IPS DF 19.7 (cell line): Measurements from ENCODE around the gene SLC7A5.
"Not testable (repeated sequence)": the region's sequence is repeated elsewhere in the genome, so short reads cannot be mapped to it uniquely, and the experiment has no call there.

Experiments used
- DNase-seq: peaks from one replicate; pipeline ENCODE4 v3.0.0-alpha.2; 2013; ENCODE audit warnings: low read depth, low spot score

The SLC7A5 gene

DNA sequence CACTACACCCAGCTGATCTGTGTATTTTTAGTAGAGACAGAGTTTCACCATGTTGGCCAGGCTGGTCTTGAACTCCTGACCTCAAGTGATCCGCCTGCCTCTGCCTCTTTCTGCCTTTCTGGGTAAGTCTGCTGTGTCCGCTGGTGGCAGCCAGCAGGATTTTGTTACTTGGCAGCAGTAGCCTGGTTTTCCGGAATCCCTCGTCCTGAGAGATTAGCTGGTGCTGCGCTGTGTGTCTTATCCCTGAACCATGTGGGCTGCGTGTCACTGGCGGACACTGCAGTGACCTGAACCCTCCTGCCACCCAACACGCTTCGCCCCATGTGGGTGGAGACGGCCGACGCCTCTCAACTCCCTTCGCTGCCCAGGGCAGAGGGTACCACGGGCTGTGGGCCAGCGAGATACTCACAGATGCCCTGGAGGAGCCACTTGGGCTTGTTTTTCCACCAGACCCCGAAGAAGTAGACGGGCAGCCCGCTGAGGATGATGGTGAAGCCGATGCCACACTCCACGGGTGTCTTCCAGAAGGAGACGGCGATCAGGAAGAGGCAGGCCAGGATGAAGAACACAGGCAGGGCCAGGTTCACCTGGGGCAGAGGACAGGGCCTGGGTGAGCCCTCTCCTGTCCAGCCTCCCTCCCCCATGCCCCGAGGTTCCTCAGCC, 35.2 kb downstream of the SLC7A5 start:
- DNase-seq, result no peak

DNA sequence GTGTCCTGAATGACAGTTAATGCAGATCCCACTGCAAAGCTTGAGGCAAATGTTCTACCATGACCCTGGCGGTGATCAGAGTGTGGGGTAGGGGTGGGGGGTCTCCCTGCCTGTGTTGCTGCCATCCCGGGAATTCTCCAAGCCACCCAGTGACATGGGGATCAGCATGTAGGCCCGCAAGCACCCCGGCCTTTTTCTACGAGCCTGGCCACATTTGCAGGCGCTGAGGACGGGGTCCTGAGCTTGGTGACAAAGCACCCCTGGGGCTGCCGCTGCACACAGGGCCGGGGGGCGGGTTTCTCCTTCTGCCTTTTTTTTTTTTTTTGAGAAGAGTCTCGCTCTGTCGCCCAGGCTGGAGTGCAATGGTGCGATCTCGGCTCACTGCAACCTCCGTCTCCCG, 35.8 kb downstream of the SLC7A5 start:
- DNase-seq, result no peak

DNA sequence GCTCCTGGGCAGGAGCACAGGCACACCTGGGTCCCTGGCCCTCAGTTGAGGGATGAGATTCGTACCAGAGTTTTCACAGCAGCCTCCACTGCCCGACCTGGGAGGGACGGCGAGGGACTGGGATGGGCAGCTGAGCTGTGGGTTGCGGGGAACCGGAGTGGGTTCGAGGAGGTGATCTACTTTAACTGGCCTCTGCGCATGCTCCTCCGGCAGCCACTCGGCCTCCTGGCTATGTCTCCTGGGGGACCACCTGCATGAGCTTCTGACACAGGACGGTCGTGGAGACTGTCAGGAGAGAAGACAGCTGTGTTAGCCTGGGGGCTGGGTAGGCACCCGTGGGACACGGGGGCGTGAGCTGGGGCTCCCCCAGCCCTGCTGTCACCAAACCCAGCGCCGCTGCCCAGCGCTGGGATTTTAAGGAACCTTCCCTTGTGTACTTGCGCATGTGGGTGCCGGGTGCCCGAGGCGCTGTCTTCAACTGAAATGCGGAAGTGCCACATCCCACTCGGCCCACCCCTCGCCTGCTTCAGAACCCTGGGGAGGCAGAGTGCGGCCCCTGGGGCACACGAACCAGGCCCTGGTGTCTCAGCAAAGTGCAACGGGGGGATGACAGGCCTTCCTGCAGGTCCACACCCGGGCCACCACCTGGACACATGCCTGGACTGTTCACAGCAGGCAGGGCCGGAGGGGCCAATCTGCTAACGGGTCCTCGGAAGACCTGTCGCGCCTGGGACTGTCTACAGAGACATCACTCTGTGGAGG, 36.4 kb downstream of the SLC7A5 start:
- no peak for DNase-seq

DNA sequence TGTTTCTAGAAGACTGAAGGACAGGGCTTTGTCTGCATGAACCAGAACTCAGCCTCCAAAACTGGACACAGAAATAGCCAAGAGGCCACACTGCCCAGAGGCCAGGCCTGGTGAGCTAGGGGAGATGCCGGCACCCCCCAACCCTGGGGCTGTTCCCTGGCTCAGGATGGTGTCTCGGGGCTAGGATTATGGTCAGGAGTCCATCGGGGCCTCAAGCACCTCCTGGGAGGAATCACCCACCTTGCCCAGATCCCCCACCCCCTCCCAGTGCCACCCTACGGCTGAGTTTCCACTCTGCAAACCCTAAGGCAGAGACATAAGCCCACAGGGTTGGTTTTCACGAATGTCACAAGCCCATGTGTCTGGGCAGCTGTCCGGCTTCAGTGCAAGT, 37.2 kb downstream of the SLC7A5 start:
- DNase-seq, result no peak

DNA sequence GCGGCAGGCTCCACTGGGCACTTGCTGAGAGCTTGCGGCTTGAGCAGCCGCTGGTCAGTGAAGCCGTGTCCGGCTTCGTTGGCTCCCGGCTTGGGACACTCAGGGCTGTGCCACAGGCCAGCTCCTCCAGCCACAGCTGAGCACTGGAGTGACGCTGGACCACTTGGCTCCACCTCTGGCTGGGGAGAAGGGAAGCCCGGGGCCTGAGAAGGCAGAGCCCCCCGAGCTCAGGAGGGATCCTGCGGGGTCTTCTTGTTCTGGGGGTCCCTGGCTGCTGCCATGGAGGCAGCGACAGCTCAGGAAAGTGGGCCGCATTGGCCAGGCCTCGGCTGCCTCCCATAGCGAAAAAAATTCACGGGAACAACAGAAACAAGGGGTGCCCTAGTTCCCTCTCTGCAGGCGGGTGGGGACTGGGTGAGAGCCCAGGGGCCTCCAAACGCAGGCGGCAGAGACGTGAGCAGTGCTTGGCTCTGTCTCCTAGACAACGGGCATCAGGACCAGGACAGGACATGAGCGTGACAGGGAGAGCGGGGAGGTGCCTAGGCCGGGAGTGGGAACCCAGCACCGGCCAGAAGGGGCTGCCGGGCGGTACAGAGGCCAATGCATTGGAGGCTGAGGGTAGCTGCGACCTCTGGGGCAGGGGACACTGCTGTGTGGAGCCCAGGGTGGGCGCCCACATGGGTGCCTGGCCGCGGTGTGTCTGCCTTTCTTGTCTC, 37.7 kb downstream of the SLC7A5 start:
- no peak for DNase-seq

DNA sequence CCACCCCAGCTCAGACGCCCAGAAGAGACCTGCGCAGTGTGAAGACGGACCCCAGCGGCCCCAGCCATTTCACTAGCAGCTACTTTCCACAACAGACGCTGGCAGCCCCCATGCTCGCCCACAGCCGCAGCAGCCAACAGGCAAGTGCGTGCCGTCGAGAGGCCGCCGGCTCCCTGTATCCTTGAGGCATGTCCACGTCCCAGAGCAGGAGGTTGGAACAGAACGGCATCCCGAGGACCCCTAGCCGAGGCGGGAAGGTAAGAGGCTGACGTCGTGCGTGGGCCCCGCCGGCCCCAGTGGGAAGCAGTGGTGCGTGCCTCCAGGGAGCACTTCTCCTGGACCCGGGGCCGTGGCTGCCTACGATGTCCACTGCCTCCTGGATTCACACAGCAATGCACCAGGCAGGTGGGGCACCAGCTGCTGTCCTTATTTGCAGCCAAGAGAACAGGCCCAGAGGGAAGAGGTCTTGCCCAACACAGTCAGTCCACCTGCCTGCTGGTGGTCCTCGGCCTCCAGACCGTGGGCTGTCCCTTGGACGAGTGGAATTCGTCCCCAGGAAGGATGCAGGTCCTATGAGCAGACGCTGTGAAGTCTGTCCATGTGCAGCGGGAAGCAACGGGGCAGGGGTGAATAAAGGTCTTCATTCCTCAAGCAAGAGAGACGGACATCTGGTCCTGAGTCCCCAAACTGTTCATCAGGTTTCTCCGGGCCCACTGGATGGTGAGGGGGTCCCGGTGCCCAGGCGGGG, 38.5 kb downstream of the SLC7A5 start:
- no peak for DNase-seq

DNA sequence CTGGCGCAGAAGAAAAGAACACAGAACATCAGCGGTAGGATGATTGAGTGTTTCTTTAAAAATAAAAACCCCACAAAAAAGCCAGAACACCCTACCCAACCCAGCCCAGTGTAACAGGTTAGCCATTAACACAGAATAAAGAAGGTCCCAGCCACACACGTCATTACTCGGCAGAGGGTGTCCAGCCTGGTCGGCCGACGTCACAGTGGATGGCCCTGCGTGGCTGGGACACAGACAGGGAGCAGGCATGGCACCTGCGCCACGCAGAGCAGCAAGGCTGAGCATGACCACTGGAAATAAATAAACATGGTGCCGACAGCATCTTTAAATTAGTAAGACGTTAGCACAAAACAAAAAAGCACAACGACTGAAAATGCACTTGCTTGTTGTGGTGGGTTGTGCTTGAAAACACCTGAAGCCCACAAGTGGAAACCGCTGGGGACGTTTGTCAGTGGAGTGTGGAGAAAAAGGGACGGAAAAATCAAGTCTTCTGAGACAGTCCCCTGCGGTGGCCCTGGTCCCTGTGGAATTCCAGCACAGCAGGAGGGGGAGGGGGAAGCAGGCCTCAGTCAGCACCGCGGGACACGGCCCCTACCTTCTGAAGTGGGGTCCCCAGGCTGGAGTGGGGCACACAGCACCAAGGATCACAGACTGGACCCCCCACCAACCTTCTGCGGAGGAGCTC, 39.2 kb downstream of the SLC7A5 start:
- no peak for DNase-seq

DNA sequence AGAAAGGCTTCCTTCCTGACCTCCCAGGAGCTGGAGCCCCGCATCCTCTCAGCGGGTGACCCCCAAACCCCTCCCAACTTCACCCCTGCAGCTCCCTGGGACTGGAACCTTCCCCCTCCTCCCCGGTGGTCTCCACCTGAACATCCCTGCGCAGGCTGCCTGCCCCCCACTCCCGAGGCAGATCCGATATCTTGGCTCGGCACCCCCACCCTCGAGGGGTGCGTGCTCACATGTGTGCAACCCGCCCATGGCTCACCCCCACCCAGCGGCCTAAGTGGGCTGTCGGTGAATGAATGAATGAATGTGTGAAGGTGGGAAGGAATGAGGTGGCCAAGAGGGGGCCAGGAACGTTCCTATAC, 39.7 kb downstream of the SLC7A5 start:
- no peak for DNase-seq

DNA sequence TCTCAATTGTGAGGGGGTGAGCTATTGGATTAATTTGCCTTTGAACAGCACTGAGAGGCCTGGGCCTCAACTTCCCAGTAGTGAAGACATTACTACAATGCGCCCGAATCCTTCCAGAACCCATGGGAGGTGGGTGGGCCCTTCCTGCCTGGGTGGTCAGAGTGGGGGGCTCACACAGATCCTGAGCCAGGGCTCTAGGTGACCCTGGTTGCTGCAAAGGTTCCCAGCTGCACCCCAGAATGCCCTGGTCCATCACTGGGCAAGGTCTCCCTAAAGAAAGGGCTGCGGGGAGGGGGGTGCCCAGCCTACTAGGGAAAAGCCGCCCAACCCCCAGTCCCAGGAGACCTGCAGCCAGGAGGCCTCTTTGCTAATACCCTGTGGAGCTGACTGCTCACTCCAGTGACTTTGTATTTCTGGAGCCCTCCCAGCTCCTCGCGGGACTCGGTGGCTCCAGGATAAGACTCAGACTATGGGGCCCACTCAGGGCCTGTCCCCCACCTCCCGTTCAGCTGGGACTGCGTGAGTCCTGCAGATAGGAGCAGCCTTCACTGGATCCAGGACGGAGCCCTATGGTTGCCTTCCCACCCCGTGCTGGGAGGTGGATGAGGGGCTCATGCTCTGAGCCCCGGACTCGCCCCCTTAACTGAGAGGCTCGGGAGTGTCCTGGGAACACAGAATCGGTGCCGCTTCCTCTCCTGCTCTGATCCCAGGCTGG, 40.2 kb downstream of the SLC7A5 start:
- DNase-seq, result no peak

DNA sequence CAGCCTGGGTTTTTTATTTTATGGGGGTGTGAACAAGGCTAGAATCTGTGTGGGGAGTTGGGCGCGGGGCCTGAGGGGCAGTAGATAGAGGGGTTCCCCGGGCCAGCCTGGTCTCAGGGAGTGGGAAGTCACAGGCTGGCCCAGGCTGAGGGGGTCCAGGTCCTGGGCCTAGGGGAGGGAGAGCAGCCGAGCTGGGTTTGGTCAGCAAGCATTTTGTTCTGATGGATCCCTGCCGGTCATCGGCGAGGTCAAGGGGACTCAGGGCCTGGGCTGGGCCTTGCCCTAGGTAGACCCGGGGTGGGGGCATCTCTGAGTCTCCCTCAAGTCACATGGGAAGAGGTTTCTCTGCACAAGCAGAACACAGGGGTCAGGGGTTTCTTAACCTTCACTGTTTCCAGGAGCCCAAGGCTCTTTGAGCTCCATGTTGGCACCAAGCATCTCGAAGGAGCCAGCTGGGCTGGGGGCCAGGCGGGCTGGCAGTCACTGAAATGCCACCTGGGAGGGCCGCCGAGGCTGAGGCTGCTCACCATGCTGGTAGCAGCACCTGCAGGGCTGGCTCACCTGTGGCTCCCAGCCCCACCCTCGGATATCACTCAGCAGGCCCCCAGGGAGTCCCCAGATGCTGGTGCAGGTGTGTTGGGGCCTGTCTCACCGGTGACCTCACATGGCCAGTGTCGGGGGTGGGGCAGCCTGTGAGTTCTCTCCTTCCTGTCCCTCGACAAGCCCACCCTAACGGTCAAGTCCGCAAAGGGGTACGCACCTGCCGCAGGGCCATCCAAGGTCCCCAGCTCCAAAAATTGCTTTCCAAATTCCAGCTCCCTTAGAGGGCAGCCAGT, 41.0 kb downstream of the SLC7A5 start:
- DNase-seq, result no peak

DNA sequence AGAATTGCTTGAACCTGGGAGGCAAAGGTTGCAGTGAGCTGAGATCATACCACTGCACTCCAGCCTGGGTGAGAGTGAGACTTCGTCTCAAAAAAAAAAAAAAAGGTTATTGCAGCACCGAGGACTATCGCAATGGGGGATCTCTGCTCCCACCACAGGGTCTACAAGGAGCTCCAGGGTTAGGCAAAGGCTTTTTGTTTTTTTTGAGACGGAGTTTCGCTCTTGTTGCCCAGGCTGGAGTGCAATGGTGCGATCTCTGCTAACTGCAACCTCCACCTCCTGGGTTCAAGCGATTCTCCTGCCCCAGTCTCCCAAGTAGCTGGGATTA, 41.8 kb downstream of the SLC7A5 start:
- DNase-seq, result not testable (repeated sequence)

DNA sequence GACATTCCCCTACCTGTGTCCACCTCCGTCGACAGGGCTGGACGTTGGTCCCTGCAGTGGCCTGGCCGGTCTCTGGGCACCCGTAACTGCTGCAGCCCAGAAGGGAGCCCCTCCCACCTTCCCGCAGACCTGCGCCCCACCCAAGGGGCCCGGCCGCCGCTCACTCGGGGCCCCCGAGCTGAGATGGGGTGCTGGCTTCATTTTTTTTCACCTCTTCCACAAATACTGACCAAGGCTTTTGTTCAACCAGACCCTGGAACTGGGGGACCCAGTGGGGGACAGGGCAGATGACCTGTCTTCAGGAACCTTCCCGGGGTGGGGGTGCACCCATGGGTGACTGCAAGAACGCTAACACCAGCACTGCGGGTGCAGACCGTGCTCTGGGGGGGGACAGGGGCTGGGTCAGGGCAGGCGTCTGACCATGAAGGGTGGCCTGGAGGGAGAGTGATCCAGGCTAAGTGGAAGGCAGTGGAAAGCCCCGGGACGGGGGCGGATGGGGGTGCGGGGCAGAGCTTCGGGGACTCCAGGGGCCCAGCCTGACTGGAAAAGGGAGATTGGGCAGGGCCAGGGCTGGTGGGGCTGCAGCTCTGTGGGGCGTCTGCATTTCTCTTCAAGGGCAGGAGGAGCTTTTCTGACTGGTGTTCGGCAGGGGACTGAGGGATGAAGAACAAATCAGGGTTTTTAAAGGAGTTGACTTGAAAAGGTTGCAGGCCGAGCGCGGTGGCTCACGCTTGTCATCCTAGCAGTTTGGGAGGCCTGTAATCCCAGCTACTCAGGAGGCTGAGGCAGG, 42.3 kb downstream of the SLC7A5 start:
- no peak for DNase-seq

DNA sequence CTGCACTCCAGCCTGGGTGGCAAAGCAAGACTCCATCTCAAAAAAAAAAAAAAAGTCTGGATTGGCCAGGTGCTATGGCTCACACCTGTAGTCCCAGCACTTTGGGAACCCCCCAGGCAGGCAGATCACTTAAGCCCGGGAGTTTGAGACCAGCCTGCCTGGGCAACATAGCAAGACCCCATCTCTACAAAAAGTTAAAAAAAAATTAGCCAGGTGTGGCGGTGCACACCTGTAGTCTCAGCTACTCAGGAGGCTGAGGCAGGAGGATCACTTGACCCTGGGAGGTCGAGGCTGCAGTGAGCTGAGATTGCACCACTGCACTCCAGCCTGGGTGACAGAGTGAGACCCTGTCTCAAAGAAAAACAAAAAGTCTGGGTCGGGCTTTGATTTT, 42.9 kb downstream of the SLC7A5 start:
- DNase-seq, result not testable (repeated sequence)

DNA sequence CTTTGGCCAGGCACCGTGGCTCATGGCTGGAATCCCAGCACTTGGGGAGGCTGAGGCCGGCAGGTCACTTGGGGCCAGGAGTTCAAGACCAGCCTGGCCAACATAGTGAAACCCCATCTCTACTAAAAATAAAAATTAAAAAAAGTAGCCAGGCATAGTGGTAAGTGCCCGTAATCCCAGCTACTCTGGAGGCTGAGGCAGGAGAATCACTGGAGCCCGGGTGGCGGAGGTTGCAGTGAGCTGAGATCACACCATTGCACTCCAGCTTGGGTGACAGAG, 43.5 kb downstream of the SLC7A5 start:
- DNase-seq, result not testable (repeated sequence)

DNA sequence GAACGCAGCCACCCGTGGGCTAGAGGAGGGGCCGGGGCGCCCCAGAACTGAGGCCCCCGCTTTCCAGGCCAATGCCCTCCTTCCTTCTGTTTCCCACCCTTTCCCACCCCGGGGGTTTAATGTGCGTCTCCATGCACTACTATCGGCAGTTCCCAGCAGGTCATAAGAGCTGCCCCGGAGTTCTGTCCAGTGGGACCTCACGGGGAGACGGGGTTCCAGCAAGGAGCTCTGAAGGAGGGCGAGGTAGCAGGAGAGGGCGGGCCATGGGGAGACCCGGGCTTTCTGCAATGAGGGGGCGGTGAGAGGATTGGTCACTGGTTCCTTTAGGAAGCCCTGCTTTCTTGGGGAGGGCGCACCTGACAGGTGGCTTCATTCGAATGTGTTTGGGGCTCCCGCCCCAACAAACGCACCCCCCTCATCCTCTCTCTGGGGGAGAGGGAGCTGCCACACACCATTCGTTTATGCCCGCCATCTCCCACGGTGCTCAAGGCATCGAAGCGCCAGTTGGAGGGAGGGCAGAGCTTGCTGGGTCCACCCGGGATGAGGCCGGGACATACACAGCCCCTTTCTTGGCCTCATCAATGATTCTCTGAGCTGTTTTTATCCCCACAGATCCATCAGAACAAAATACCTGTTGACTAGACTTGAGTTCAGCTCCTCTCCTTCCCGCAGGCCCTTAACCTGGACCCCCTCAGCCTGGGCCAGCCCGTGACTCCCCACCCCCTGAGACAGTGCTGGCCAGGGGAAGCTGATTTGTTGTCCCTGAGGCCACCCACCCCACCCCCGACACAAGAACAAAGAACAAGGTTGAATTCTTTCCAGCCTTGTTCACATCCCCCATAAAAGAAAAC, 44.1 kb downstream of the SLC7A5 start:
- DNase-seq, result no peak

DNA sequence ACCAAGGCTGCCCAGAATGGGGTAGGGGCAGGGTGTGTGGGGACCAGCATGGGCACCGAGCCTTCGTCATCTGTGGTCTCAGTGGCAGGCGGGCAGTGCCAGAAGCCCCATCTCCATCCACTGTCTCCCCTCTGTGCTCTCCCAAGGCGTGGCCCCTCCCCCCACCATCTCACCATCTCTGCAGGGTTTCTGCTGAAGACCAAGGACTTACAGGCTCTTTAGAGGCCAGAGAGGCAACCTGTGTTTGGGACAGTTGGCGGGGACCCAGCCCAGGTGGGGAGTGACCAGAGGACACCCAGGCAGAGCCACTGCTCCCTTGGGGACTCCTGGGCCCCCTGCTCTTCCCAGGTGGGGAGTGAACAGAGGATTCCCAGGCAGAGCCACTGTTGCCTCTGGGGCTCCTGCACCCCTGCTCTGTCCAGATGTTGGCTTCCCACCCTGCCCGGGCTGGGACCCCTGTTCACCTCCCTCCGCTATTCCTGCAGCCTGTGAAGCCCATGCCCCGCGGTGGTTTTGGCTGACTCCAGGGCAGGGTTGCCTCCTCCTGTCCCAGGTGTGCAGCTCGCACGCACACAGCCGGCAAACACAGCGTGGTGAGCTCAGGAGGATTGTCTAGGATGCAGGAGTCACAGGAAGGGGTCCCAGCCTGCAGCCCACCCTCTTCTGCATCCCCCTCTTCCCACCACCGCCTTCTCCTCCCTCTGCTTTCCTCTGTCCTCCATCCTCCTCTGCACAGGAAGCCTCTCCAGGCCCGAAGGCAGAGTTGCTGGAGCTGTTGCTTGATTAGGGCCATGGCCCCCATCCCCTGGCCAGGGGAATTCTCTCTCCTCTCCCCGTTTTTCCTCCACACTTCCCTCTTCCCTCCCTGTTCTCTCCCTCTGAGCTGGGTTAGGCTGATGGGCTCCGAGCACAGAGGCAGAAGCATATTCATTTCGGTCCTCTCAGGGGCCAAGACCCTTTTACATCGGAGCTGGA, 45.0 kb downstream of the SLC7A5 start:
- no peak for DNase-seq

DNA sequence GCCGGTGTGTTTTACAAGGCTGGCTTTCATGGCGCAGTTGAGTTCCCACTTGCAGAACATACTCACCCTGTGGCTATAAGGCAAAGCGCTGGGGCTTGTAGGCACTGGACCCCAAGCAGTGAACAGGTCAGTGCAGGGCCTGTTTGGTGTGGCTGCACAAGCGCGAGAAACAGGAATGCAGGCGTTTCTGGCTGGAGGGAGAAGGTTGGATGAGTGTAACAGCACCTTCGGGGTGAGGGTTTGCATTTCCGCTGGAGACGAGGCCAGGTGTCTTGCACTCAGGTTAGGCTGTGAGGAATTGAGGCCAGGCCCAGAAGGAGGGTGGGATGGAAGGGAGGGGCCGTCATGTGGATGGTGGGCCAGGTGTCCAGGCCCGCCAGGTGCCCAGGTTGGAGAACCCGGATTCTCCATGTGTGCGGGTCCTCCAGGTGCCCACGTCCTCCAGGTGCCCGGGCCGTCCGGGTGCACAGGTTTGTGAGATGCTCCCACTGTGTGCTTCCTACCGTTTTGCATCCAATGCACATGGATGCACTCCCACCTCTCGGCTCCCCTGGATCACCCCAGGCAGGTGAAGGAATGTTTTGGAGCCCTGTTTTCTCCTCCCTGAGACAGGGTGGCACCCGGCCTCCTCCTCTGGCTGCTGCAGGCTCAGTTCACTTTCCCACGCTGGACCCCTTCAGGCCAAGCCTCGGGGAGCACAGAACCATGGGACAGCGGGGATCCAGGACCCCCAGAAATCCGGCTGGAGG, 46.0 kb downstream of the SLC7A5 start:
- no peak for DNase-seq
